HG03064 (cell line): ENCODE measurements around the gene ADAMTS15.

Source experiments
- ATAC-seq: cut with Tn5 transposase; IDR thresholded peaks from one replicate; pipeline ENCODE4 v1.9.1; 2021; ENCODE audit warnings: low read depth; ENCODE audit not compliant: unreplicated experiment

ADAMTS15 gene

DNA sequence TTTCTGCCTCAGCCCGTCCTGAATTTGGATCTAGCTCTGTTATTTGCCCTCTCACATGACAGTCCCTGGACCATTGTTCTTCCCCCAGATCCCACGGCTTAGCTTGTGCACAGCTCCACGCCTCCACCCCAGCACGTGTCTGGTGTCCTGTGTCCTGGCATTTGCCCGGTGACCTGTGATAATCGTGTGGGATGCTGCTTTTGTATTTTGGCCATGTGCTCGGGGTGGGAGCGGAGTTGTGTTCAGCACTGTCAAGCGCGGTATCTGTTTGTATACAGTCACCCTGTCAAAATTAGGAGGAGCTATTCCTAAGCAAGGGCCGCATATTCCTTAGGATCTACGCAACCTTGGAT is 31.9 kb upstream of the ADAMTS15 start:
- no peak for ATAC-seq

DNA sequence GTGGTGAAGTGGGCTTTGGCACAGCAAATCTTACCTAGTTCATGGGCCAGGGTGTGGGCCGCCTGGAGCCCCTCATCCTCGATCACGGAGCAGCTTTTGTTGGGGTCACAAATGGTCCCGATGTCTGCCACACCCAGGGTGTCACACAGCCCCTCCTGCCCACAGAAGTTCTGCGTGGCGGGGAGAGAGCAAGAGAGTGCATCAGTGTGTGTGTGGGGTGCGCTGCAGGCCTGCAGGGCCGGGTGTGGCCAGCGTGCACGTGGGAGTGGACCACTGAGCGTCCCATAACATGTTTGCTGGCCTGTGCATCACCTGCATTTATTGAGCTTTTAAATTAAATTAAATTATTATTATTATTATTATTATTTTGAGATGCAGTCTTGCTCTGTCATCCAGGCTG is 31.5 kb upstream of the ADAMTS15 start:
- ATAC-seq = no peak

DNA sequence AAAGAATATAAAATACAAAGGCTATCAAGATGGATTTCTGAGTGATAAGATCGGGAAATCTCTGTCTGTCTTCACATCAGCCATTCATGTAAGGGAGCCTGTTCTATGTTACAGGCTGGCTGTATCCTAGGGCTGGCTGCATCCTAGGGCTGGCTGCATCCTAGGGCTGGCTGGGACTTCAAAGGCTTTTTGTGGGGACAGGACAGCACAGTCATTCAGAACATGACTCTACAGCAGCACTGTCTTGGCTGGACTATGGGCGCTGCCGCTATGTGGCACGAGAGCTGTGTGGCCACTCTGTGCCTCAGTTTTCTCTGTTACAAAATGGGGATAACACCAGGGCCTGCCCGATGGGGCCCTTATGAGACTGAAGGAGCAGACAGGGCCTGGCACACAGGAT is 30.2 kb upstream of the ADAMTS15 start:
- no peak for ATAC-seq

DNA sequence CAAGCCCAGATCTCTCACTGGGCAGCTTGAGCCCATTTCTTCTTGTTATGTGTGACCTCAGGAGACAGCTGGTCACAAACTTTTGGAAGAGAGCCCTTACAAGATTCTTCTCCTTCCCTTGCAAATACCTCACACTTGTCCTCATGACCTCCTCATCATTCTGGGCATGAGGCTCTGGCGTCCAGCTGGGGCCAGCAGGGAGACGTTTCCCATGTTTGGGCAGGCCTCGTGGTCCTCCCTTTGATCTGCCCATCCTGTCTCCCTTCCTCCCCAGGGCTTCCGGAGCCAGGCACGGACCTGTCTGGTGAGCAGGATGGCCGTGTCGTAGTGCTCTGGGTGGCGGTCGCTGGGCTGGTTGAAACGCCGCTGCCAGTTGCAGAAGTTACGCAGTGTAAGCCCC is 29.7 kb upstream of the ADAMTS15 start:
- no peak for ATAC-seq

- ATAC-seq = no peak
These were observed 27.8 kb upstream of the ADAMTS15 start for GRCh38 chr11:130420478-130421198.

GRCh38 chr11:130421199-130421585 is 27.3 kb upstream of the ADAMTS15 start:
- ATAC-seq = no peak

GRCh38 chr11:130421697-130422096 is 26.7 kb upstream of the ADAMTS15 start:
- no peak for ATAC-seq

- no peak for ATAC-seq
These were observed 26.0 kb upstream of the ADAMTS15 start for GRCh38 chr11:130422251-130422995.

DNA sequence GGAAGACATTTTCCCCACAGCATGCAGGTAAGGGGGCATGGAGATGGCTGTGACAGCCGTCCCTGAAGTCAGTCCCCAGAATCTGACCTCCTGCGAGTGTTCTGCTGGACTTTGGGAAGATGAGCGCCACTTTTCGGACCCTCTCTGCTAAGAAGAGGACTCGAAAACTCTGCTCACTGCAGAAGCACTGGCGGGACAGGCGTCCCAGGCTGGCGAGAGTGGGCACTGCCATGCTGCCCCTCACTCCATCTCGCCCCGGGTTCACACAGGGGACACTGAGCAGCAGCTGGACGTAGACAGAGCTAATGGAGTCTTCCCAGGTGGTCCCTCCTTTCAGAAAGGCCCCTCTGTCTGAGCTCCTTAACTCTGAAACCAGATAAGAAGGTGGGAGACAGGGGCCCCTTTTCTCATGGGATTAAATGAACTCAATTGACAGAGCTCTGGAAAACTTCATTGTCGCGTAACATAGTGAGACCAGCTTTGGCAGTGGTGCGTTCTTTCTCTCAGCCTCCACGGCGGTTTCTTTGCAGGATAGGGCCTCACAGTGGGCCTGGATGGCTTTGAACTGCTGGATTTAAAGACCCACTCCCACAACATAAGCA is 24.8 kb upstream of the ADAMTS15 start:
- ATAC-seq = no peak

DNA sequence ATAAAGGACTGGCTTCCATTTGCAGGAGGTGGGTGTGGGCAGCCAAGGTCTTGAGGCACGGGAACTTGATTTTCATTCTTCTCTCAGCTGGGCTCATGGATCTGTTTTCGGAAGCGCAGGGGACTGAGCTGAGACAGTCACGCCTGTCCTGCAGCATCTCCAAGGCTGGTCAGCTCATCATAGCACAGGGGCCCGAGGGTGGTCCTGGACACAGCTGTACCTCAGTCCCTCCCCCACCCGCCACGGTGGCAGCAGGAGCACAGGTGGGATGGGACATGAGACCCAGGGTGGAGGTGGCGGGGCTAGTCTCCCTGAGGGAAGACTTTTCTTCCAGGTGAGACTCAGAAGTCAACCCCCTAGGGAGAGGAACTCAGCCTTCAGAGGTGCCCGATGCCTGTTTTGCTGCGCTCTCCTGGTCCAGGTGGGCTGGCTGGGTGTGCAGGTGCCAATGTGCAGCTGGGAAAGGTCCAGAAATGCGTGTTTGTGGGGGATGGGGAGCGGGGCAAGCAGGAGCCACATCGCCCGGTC is 23.8 kb upstream of the ADAMTS15 start:
- no peak for ATAC-seq

- ATAC-seq = no peak
These were observed 23.3 kb upstream of the ADAMTS15 start for GRCh38 chr11:130425156-130425555.

DNA sequence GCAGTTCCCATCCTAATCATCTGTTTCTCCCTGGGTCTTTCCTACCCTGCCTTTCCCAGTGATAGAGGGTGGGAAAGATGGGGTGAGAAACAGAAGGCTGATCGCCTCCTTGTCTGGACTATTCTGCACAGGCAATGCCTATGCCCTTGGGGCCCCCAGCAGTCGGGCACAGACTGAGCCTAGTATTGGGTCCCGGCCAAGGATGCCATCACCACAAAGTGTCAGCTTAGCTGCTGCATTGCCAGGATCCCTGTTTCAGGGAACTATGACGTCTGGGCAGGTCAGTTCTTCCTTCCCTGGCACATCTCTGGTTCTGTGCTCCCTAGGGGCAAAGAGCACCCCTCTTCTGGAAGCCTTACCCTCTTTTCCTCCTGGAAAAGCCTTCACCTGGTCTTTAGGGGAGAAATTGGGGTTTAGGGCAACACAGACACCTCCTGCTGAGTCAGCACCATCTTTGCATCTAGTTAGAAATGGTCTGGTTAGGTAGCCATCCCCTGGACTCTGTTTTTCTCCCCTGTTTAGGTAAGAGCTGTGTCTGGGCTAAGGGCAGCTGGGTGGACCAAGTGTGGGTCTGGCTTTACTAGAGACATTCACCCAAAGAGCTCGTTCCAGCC is 22.1 kb upstream of the ADAMTS15 start:
- ATAC-seq = no peak

DNA sequence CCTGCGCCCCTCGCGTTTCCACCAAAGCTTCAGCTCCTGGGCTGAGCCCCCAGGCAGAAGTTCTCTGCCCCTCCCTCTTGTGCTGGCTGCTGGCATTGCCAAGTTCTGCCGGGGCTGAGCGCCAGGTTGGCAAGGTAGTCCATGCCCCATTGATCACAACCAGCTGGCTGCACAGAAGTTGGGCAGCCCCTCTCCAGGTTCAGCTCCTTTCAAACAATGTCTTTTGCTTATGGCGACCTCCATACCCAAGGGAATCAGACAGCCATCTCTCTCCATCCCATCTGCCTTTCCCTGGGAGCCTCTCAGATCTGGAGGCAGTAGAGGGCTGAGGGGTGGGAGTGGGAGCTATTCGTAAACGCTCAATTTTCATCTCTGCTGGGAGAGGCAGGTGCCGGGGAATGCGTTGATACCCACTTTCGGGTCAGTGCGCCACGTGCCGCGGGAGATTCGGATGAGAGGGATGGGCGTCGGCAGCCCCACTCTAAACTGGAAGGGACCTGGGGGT is 21.6 kb upstream of the ADAMTS15 start:
- no peak for ATAC-seq

- ATAC-seq = no peak
These were observed 20.7 kb upstream of the ADAMTS15 start for GRCh38 chr11:130427581-130428315.

DNA sequence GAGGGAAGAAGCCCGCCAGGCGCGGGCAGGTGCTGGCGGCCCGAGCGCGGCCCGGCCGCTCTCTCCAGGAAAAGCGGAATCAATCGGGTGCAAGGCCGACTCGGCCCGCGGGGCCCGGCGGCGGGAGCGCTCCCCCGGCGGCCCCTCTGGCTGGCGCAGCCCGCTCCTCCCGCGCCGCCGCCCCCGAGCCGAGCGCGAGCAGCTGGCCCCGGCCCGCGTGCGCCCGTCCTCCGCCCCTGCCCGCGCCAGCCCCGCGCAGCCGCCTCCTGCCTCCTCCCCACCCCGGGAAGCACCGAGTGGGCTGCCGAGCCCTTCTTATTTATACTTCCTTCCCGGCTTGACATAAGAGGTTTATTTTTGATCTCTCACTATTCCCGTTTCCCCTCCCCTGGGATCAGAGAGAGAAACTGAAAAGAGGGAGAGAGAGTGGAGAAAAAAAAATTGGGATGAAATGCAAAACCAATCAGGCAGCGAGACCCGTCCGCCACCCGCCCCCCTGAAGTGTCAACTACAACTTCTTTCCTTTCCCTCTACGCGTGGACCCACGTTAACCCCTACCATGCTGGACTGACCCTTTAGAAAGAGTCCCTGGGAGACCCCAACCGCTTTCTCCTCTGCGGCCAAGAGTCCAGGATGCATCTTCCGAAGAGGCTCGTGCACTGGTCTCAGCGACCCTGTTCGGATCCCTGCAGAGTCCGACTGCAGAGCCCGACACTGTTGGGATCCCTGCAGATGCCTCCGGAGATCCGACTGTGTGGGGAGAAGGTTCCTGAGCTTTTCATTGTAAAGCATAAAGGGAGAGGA is 19.9 kb upstream of the ADAMTS15 start, which contains the start of gene ADAMTS8:
Gene ADAMTS8, minus strand, starts transcription at position 294 of the 804 bp plus-strand sequence. CDS start 323 bp downstream, outside the sequence.
- ATAC-seq = no peak

- ATAC-seq = no peak
These were observed 19.2 kb upstream of the ADAMTS15 start for GRCh38 chr11:130429120-130429681.

GRCh38 chr11:130429983-130430382 is 18.5 kb upstream of the ADAMTS15 start:
- ATAC-seq = no peak

- no peak for ATAC-seq
These were observed 17.1 kb upstream of the ADAMTS15 start for GRCh38 chr11:130431331-130431773.

- no peak for ATAC-seq
These were observed 16.6 kb upstream of the ADAMTS15 start for GRCh38 chr11:130431801-130432200.
